ENCODE results near the gene TMEM80. TPM values are rescaled to one million over a fixed set of nuclear protein-coding genes. Genes with fewer than 3 reads are reported as not detected.

TMEM80 gene
- total RNA-seq, 4 donors from 2014 or later = 28.9 to 70.9 (median 42.9) TPM

GRCh38 chr11:699116-699508, 3.5 kb downstream of the TMEM80 start:
- WGBS, 2 donors = 94 to 97% methylated on average over 7 of the region's 7 CpGs

DNA sequence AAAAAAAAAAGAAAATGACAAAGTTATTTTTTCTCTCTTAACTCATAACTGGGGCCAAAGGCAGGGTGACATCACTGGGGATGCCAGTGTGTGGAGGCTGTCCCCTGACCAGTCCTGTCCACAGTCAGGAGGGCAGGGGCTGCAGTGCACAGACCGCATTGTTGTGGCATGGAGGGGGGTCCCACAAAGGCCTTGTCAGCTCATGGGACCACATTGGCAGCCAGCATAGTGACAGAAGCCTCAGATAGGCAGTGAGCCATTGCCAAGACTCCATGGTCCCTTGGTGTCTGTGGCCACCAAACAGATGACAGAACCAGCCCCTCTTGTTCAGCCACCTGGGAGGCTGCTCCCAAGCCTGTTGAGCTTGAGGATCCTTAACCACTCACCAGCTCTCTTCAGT, 4.1 kb downstream of the TMEM80 start:
- no peak overlapping the region for H3K4me3 ChIP-seq (ENCODE audit: low read depth, poor library complexity, severe bottlenecking)
- intact Hi-C loops (cut with DNase I; ENCODE audit: low total_unique reads) = no loop called here
- TF ChIP-seq, protein P1, sequence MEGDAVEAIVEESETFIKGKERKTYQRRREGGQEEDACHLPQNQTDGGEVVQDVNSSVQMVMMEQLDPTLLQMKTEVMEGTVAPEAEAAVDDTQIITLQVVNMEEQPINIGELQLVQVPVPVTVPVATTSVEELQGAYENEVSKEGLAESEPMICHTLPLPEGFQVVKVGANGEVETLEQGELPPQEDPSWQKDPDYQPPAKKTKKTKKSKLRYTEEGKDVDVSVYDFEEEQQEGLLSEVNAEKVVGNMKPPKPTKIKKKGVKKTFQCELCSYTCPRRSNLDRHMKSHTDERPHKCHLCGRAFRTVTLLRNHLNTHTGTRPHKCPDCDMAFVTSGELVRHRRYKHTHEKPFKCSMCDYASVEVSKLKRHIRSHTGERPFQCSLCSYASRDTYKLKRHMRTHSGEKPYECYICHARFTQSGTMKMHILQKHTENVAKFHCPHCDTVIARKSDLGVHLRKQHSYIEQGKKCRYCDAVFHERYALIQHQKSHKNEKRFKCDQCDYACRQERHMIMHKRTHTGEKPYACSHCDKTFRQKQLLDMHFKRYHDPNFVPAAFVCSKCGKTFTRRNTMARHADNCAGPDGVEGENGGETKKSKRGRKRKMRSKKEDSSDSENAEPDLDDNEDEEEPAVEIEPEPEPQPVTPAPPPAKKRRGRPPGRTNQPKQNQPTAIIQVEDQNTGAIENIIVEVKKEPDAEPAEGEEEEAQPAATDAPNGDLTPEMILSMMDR (IDR thresholded peaks at IDR 0.05) = no peak
- no peak for TF ChIP-seq POLR2A (IDR thresholded peaks at IDR 0.05)
- DNase-seq (ENCODE audit: low spot score in 2 of 2) = no peak
- whole genome bisulfite sequencing, 2 donors = 84 to 100% methylated on average over 1 of the region's 1 CpG

More at GRCh38 chr11:699116-699508, 3.5 kb downstream of the TMEM80 start:
- intact Hi-C loops (cut with DNase I; ENCODE audit: low total_unique reads) = no loop called here
- no peak overlapping the region for H3K4me3 ChIP-seq (ENCODE audit: low read depth, poor library complexity, severe bottlenecking)
- TF ChIP-seq, protein P1 (IDR thresholded peaks at IDR 0.05) = no peak
- no peak for TF ChIP-seq POLR2A (IDR thresholded peaks at IDR 0.05)
- no peak for DNase-seq (ENCODE audit: low spot score in 2 of 2)

- TF ChIP-seq POLR2A (IDR thresholded peaks at IDR 0.05) = no peak
- TF ChIP-seq, protein P1 (IDR thresholded peaks at IDR 0.05) = no peak
- 87 to 89% methylated on average over 21 of the region's 22 CpGs for WGBS, 2 donors
- intact Hi-C loops (cut with DNase I; ENCODE audit: low total_unique reads) = no loop called here
- DNase-seq (ENCODE audit: low spot score in 2 of 2) = no peak
- H3K4me3 ChIP-seq (ENCODE audit: low read depth, poor library complexity, severe bottlenecking) = no peak overlapping the region
These were observed 6.3 kb downstream of the TMEM80 start for GRCh38 chr11:701741-702461.

DNA sequence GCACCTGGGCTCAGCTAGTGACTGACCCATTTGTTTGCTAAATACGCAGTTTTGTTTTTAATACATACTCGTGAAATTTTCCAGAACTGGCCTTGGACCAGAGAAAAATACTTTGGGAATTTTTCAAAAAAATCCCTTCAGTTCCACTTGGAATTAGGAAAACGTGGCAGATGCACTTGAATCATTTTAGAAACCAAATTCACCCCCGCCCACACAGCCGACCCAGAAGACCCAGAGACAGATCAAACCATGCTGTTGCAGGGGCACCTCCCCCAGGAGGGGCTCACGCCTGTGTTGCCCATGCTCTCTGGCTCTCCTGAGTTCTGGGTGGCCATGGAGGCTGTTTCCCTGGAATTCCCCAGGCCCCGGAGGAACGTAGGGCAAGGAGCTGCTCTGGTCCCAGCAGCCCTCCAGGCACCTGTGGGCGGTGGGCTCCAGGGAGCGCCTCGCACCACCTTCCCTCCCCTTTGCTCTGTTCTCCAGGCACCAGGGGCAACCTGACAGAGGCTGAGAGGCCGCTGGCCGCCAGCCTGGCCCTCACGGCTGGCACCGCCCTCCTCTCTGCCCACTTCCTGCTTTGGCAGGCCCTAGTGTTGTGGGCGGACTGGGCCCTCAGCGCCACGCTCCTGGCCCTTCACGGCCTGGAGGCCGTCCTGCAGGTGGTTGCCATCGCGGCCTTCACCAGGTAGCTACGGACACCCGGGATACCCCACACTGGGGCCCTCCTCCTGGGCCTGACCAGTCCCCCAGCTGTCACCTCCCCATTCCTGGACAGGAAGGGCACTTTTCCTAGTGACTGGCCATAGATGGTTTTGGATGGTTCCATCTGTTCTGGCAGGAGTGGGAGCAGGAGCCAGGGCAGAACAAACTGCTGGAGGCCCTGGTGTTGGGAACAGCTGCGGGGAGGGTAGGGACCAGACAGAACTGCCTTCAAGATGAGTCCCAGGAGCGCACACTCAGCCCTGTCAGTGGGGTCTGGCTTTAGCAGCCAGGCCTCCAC, 7.1 kb downstream of the TMEM80 start:
- H3K4me3 ChIP-seq (ENCODE audit: low read depth, poor library complexity, severe bottlenecking) = no peak overlapping the region
- TF ChIP-seq, protein P1 (IDR thresholded peaks at IDR 0.05) = no peak
- no peak for TF ChIP-seq POLR2A (IDR thresholded peaks at IDR 0.05)
- intact Hi-C loops (cut with DNase I; ENCODE audit: low total_unique reads) = no loop called here
- no peak for DNase-seq (ENCODE audit: low spot score in 2 of 2)
- 52 to 60% methylated on average over 12 to 26 of the region's 26 CpGs for WGBS, 2 donors

GRCh38 chr11:703506-703905, 7.9 kb downstream of the TMEM80 start:
- no peak overlapping the region for H3K4me3 ChIP-seq (ENCODE audit: low read depth, poor library complexity, severe bottlenecking)
- DNase-seq (ENCODE audit: low spot score in 2 of 2) = no peak
- TF ChIP-seq, protein P1 (IDR thresholded peaks at IDR 0.05) = no peak
- no peak for TF ChIP-seq POLR2A (IDR thresholded peaks at IDR 0.05)
- intact Hi-C loops (cut with DNase I; ENCODE audit: low total_unique reads) = no loop called here
- WGBS, 2 donors = 89 to 92% methylated on average over 9 of the region's 9 CpGs

Measured in lower leg skin (tissue), 4 donors.